HL-60 (cell line): ENCODE measurements around the gene CFL1.
A peak's percentile ranks its signal among the peaks of the same experiment; 100 is the strongest.

ENCODE experiments used
- DNase-seq, 2 experiments: peaks; one replicate each; pipeline ENCODE4 v3.0.0-alpha.2; 2010 to 2020; ENCODE audit warnings: low read depth in 1 of 2, low spot score in 1 of 2
- H3K27ac ChIP-seq: fragments of 250-450 bp; sonication (Bioruptor Pico); replicated peaks from 2 replicates; pipeline ENCODE4 v1.5.1; 2020; ENCODE audit warnings: mild to moderate bottlenecking, moderate library complexity
- H3K27me3 ChIP-seq: fragments of 250-450 bp; sonication (Bioruptor Pico); 2 replicates; pipeline ENCODE4 v1.5.1; 2021; ENCODE audit warnings: mild to moderate bottlenecking, moderate library complexity; ENCODE audit not compliant: insufficient read depth, poor library complexity, severe bottlenecking
- H3K4me3 ChIP-seq: replicated peaks from 2 replicates; pipeline ENCODE4 v1.5.1; 2011; ENCODE audit warnings: mild to moderate bottlenecking, control low read depth, low read length; ENCODE audit not compliant: insufficient read depth
- CTCF ChIP-seq: IDR thresholded peaks from one replicate; pipeline ENCODE4 v1.5.1; 2011; ENCODE audit warnings: low read length, control low read depth, inconsistent platforms; ENCODE audit not compliant: insufficient read depth
- GABPA ChIP-seq: IDR thresholded peaks from 2 replicates; pipeline ENCODE4 v1.6.1; 2012; ENCODE audit warnings: low read depth
- POLR2AphosphoS5 ChIP-seq: IDR thresholded peaks from 2 replicates; pipeline ENCODE4 v1.6.1; 2012; ENCODE audit warnings: low read depth
- REST ChIP-seq: IDR thresholded peaks from 2 replicates; pipeline ENCODE4 v1.6.1; 2012; ENCODE audit warnings: low read depth; ENCODE audit not compliant: insufficient replicate concordance
- SPI1 ChIP-seq: IDR thresholded peaks from 2 replicates; pipeline ENCODE4 v1.6.1; 2012; ENCODE audit warnings: low read depth, mild to moderate bottlenecking, borderline replicate concordance

CFL1 gene

GRCh38 chr11:65884716-65885092 is 26.7 kb upstream of the CFL1 start:
- TF ChIP-seq CTCF (peak; percentile 99), POLR2AphosphoS5 (no peak)
- DNase-seq: peak in 1 of 2 experiments; percentile 77
- Histone ChIP-seq H3K27ac (no peak overlapping the region), H3K27me3 (no peaks in the 10 kb centered on the region), H3K4me3 (no peak overlapping the region)

- TF ChIP-seq CTCF: no peak
- no peak for TF ChIP-seq REST
- no peak for TF ChIP-seq SPI1
- no peak for TF ChIP-seq POLR2AphosphoS5
- H3K4me3 ChIP-seq: no peak overlapping the region
- H3K27me3 ChIP-seq: no peaks in the 10 kb centered on the region
- H3K27ac ChIP-seq: no peak overlapping the region
- DNase-seq: no peak
Measured at GRCh38 chr11:65883786-65884715, 26.1 kb upstream of the CFL1 start.

- no peak for DNase-seq
- H3K27ac ChIP-seq: no peak overlapping the region
- no peak overlapping the region for H3K4me3 ChIP-seq
- TF ChIP-seq POLR2AphosphoS5 (no peak), REST (no peak), SPI1 (no peak), GABPA (no peak), CTCF (no peak)
- no peaks in the 10 kb centered on the region for H3K27me3 ChIP-seq
Measured at GRCh38 chr11:65883058-65883761, 25.2 kb upstream of the CFL1 start.
